NCI-H1105 treated with DMSO at 0.1 percent for 48 hours (cell line): ENCODE results near the gene PGM5.

Source experiments
- DNase-seq: peaks from one replicate; lab custom pipeline; 2025; lab: John Stamatoyannopoulos, UW

The PGM5 gene

DNA sequence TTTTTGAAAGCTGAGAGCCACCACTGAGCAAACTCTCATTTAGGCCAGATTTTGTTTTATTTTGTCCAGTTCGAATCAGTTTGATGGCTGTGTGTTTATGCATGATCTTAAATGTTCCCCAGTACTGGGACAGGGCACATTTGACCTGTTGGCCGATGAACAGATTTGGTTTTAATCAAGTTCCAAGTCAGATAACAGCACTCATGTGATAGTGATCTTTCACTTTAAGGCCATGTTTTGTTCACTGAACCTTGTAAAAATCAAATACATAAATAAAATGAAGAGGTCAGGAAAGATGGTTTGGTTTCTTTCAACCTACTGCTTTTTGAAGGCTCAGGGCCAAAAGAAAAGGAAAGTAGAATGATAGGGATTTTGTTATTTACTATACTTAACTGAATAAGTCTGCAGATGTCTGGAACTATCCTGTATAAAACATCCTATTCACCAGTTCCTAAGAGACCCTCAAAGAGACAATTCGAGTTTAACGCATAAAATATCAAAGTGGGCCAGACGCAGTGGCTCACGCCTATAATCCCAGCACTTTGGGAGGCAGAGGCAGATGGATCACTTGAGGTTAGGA lies 77.2 kb downstream of the PGM5 start:
- DNase-seq, result no peak

DNA sequence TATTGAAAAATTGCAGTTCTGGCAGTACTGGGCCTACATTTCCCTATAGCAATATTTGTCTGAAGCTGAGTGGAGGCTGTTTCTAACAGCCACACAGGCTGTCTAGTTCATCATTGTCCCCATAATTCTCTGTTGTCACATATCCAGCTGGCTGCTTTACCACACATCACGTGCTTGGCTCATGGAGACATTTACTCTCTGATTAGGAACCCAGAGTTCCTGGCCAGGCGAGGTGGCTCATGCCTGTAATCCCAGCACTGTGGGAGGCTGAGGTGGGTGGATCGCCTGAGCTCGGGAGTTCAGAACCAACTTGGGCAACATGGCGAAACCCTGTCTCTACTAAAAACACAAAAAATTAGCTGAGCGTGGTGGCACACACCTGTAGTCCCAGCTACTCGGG lies 81.4 kb downstream of the PGM5 start:
- DNase-seq, result no peak

DNA sequence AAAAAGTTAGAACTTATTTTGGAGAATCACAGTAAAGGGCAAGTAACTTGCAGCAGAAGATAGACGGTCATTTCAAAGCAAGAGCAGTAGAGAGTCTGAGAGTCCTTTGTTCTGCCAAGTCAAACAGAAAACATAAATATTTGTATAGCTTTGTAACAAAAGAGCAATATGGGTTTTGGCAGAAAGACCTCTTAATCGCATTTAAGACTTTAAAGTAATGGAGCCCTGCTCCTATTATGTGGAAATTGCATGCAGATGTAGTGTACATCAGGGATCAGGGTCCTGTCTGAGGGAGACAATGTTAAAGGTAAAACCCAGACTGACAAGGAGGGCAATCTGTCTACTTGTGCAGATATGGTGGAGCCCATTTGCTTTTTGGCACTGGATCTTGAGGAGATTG lies 87.2 kb downstream of the PGM5 start:
- peak; percentile 41 for DNase-seq

DNA sequence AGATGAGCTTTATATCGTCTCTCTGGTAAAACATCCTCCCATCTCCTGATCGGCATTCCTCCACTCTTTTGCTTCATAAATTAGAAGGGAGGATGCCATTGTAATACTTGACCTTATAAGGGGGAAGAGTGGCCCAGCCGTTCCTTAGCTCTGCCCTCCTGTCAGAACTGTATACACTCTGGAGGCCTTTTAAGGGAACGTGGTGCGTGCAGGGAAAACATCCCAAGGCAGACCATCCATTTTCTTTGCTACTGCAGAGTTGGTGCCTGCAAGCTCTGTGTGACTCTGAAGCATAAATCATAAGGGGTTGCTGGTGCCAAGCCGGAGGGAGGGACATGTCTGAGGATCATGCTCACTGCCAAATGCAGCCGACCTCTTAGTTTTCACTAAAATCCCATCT lies 90.4 kb downstream of the PGM5 start:
- no peak for DNase-seq

DNA sequence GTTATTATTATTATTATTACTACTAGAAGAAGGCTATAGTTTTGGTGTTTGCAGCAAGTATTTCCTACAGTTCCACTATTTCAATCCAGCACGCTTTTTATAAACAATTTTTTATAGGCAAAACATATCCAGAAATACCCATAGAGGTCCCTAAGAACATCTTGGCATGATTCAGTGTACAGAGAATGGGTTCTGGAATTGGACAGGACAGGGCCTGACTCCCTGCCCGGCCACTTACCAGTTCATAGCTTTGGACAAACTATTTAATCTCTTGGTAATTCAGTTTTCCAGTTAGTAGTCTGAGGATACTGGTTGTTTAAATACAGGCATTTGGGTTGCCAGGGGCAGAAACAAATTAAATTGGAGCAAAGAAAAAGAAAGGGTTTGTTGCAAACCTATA lies 91.2 kb downstream of the PGM5 start:
- no peak for DNase-seq

DNA sequence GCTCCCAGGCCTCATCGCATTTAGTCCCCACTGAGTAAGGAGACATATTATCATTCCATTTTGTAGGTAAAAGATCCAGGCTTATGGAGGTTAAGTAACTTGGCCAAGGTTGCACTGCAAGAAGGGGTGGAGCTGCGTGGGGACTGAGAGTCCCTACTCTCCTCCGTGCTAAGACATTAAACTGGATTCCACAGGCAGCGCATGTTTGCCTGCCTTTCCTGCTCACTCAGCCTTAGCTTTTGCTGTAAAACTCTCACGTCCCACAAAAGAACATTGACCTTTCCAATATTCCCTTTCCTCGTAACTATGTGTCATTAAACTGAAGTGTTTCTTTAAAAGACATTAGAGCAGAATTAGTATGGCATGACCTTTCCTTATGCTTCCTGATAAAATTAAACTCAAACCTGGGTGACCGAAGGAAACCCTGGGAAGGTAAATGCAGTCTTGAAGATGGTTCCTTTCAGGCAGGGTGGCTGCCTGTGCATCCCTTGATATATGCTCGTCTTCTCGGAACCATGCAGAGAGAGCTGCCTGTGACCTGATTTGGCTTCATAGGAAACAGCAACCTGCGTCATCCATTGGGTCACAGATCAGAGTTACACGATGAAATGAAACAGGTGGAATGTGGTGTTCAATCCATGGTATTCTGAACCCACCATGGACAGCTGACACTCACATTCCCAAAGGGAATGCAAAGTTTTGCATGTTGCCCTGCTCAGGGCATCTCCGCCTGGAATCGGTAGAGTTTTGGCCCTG lies 98.3 kb downstream of the PGM5 start:
- no peak for DNase-seq

DNA sequence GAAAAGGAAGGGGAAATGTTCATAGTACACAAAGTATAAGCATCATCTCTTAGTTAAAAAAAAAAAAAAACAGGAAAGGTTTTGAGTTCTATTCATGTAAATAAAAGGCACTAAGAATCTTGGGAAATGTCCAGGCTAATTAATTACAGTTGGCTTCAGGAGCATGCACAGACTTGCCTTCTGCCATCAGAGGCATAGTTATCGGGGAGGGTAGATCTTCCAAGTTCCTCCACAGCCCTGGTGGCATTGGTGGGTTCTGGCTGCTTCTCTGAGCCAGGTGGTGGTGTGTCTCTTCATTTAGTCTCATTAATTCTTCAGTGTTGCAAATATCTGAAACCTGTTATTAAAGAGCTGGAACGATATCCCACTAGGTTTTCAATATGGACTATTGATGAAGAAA lies 99.0 kb downstream of the PGM5 start:
- peak; percentile 65 for DNase-seq

DNA sequence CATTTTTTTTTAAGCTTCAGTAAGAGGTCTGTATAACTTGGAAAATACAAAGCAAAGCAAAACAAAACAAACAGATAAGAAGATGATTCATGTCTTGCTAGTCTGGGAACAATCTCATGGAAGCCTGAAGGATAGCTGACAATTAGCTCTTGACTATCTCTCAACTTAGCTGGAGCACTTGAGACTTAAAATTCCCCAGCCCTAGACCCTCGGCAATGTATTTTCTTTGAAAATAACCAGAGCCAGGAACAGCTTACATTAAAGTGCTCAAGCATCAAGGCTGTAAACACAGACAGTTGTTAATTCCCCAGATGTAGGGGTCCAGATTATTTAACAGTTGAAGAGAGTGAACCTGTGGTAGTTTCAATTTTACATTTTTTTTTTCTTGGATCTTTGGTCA lies 101.4 kb downstream of the PGM5 start:
- DNase-seq, result no peak

DNA sequence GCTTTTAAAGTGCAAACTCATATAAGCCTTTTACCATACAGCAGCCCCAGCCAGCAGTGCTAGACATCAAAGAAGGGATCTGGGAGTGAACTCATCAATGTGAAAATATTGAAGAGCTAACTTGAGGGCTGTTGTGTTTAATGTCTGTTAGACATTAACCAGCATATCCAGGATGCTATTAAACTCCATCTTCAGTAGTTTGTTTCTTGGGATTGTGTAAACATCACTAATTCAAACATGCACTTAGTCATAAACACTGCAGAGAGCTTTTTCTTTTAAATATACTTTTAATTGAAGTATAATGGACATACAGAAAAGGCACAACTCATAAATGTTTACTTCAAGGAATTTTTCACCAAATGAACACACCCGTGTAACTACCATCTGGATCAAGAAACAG lies 102.5 kb downstream of the PGM5 start:
- DNase-seq, result no peak

DNA sequence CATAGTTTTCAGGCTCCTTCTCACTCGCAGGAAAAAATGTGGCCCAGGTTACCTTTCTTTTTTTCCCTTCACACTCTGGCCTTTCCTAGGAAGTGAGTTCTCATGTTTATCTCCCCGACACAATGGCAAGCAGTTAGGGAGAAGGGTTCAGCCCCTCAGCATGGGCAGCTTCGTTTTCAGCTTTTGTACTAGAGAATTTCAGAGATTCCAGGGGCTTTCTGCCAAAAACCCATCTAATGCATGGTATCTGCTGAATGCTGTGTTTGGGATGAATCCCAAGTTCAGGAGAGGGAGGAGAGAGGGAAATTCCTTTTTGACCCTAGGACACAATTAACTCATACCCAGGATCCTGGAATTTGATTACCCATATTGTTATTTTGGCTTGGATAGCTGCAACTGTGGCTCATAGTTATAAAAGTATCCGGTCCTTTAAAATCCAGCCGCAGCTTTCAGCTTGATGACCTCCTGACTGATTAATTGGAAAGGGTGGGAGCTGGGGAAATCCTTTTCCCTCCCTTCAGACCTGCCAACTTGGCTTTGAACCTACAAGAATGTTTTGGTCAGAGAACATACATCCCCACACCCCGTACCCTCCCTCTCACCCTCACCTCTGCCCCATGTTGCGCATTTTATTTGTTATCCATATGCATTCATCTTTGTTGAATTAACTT lies 105.8 kb downstream of the PGM5 start:
- no peak for DNase-seq

DNA sequence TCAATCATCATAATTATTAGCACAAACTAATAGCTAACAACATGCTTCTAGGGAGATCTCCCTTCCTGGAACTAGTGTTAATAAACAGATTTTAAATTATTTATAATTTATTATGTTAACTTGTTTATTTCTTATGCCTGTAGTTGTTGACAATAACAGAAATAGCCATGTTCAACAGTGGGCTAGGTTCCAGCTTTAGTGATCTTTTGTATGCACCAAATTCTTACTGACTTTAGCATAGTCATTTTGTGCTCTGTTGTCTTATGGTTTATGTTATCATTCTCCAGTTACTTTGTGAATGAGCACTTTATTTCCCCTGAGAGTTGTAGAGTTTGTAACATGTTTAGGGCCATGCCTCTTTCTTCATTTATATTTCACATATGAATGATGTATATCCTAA lies 113.7 kb downstream of the PGM5 start:
- DNase-seq, result no peak

DNA sequence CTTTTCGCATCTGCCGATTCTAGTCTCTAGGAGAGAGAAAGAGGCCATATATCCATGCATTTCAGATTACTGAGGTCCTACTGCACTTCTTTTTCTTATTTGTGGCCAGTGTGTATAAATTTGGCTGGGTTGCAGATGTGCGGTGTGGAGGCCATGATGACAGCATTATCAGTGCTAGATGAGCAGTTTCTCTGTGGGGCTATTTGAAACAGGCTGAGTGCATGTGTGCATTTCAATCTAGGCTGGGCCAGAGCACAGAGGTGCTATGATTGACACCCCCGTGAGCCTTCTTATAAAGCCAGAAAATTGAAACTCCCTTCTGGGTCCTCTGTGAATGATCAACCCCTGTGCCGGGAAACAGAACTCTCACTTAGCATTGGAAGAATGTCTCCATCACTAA lies 114.2 kb downstream of the PGM5 start:
- DNase-seq, result no peak

DNA sequence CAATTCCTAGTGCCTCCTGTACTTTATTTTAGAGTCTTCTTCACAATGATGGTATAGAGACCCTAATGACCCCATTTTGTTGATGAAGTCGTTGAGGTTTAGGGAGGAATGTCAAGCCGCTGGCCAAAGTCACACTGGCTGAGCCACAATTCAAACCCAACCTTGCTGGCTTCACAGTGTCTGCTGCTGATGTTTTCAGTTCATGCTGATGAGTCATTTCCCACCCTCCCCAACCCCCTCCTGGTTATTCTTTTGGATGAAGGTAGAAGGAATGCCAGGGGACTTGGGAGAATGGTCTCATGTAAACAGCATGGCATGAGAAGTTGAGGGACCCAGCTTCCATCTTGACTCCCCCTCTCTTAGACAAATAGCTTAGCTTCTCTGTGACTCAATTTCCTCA lies 115.7 kb downstream of the PGM5 start:
- no peak for DNase-seq

DNA sequence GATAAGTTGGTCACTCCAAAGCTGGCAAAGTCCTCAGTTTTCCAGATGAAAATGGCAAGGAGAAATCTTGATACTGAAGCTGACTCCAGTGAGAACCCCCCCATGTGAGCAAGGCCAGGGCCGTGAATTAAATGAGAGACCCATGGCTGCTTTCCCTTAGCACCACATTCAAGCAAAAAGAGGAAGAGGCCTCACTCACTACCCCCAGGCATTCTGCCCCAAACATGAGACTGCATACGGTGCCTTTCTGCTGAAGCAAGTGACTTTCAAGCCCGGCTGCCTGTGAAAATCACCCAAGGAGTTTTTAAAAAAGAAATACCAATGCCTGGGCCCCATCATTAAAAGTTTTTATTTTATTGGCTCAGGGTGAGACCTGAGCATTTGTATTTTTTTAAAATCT lies 117.4 kb downstream of the PGM5 start:
- DNase-seq, result no peak

DNA sequence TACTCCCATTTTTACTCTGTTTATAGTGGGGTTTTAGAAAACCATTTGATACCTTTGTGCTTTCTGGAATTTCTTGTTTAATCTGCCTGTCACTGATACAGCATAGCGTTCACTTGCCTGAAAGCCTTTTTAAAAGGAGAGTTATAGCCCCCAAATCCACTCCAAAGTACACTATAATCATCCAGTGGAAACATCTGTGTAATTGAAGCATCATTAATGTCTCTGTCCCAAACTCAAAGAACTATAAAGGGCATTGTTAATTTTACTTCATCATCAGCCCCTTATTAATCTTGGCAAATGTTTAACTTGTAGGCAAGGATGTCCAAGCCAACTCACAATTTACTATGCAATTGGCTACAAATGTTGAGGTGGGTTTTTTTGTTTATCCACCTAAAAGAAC lies 120.0 kb downstream of the PGM5 start:
- DNase-seq, result no peak

DNA sequence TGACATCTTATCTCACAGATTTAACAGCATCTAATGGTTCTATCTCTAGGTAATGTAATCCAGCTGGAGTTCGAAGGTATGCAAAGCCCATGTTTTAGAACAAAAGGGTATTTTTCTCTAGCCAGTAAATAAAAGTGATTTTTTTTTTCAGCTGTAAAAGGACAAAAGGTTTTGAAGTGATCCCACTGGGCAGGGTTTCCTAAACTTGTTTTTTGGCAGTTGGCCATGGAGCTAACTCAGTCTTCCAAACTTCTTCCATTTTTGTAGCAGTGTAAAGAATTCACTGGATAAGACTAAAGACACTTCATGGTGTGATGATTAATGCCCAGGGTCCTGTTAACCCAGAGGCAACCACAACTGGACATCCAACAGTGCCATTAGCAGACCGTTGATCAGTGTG lies 120.4 kb downstream of the PGM5 start:
- DNase-seq, result no peak

DNA sequence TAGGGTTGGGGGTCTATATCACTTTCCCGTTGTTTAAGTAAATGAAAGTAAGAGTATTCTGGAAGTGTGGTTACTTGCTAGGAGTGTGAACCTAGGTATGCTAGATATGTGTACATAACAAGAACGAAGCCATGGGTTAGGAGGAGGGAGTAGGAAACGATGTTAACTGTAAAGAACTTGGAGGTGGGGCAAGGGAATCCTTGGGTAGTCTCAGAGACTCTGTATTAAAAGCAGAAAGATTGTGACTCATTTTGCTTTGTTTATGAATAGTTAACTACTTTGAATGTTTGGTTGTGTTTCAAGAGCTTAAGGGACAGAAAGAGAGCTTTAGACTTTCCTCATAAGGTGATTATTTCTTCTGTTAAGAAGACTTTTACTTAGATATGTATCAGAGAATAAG lies 124.4 kb downstream of the PGM5 start:
- no peak for DNase-seq

DNA sequence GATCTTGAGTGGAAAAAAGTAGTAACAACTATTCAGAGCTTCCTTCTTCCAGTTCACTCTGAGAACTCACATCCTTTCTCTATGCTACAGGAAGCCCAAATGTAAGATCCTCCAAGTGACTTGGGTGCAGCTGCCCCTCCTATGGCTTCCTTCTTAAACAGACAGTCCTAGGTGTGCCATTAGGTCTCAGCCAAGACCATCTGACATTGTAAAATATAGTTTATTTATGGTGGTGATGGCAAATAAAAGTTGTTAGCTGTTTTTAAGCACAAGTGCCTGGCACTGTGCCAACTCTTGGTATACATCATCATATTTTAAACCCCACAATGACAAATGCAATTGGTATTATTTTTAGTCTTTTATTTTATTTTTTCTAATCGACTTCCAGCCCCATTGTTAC lies 126.1 kb downstream of the PGM5 start:
- DNase-seq, result no peak

DNA sequence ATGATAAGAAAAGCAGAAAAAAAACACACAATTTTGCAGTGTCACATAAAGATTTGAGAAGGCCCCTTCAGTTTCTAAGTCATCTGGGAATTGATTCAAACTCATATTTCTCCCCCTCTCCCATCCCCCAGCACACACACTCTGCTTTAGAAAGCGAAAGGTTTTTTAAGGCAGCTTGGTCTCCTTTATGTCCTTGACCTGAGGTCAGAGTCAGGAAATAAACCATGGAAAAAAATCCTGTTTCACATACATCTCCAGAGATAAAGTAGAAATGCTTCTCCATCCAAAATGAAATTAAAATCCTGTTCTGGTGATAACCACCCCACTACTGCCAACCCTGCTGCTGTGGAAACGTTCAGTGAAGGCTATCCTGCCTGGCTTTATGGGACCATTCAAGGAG lies 131.7 kb downstream of the PGM5 start:
- DNase-seq, result no peak

DNA sequence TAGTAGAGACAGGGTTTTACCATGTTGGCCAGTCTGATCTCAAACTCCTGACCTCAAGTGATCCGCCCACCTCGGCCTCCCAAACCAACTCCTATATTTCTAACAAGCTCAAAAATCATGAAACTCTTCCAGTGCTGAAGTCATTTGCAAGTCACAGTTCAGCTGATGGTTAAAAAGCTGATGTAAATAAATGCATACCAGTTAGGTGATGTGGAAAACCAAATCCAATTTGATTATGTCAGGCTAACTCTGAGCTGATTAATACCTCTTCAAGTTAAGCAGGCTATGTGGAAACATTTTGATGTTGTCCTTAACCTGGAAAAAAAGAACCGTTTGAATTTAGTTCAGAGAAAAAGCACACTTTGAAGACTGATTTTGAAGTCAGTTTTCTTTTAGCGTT lies 133.2 kb downstream of the PGM5 start:
- DNase-seq, result no peak

DNA sequence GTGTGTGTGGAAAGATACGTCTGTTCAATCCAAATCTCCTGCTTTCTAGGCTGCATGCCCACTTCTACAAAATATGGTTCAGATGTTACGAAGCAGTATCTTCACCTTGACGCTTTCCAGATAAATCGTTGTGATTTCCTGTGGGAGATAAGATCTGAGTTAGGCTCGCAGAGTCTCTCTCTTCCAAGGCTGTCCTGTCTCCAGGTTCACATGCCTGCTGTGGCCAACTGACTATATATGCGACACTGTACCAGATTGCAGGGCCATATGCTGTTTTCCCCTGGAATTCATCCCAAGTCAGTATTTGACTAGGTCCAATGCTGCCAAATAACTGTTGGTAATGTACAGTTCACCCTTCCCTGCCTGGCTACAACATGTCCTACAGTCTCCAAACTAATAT lies 136.4 kb downstream of the PGM5 start:
- no peak for DNase-seq

DNA sequence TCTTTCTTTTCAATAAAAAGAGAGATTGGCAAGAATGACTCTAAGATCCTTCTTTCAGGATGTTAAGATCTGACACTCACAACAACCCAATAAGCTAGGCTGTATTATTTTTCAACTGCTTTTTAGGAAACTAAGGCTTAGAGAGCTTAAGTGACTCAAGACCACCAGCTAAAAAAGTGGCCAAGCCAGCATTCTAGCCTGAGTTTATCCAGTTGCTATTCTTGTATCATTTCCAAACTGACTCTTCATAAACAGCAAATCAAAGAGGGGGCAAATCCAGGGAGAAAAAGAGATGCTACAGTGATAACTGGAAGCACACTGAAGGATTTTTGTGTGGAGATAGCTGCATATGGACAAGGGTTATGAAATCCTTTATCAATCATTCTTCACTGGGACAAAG lies 137.1 kb downstream of the PGM5 start:
- DNase-seq, result no peak

DNA sequence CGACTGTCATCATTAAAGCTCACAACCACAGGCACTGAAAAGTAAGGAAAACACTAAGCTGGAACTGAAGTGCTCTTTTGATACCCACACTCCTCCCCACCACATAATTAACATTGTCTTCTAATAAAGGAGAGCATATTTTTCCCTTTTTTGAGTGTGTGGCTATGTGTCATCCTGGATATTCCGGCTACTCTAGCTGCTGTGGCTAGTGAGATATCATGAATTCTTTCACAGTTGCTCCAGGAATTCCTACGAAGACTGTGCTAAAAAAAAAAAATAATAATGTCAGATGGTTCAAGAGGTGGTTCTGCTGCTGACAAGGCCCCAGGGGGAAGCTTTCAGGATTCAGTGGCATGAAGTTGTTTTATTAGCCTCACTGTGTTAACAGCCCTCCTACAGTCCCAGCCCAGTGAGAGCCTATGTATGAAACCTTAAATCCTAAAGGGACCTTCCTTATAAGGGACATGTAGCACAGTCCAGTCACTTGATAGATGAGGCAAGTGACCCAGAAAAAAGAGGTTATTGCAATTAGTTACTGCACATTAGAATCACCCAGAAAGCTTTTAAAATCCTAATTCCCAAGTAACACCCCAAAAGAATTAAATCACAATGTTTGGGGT lies 137.7 kb downstream of the PGM5 start:
- DNase-seq, result no peak
